COLO668 (cell line): Measurements from ENCODE around the gene ZNF385B.

Experiments
- DNase-seq: peaks from one replicate; lab custom pipeline; 2025; ENCODE audit not compliant: unreplicated experiment; lab: John Stamatoyannopoulos, UW

Gene ZNF385B

GRCh38 chr2:179447839-179448447 is 413.5 kb downstream of the ZNF385B start:
- no peak for DNase-seq

DNA sequence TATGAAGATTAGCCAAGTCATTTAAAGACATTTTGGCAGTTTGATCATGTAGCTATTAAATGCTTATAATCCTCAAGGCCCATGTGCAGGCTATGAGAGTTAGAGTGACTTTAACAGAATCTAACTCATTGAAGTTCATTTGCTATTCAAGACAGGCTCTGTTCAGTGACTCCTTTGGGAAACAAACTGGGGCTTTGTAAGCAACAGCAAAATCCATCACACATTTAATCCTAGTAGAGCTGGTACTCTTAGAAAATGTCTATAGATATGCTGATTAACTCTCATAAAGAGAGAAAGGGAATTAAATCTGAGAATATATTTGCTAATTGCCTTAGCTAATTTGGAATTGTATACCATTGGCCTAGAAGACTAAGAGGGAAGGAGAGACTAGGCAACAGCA is 414.0 kb downstream of the ZNF385B start:
- no peak for DNase-seq

DNA sequence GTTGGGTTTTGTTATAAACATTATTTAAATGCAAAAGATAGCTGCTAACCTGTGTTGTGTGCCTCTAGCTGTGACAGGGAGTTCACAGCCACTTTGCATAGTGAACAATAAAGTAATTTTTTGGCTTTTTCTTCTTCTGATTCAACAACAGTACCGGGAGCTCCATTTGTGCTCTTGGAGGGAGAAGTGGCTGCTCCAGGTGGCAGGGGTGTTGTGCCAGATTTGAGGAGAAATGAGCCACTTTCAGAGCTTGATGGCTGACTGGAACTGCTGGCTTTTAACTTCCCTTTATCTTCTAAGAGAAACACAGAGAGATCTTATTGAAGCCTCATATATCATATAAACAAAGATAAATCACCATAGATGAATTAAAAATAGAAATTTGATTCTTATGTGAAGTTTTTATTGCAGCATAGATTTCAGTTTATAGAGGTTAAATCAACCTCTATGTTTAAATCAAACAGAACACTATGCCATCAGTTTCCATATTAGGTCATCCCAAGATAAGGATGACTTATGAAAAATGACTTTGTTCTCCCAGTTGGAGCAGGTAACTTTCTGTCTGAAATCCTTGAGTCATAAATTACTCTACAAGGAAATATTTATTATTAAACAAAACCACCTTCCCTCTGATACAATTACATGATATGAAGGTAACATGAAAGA is 414.8 kb downstream of the ZNF385B start:
- no peak for DNase-seq

DNA sequence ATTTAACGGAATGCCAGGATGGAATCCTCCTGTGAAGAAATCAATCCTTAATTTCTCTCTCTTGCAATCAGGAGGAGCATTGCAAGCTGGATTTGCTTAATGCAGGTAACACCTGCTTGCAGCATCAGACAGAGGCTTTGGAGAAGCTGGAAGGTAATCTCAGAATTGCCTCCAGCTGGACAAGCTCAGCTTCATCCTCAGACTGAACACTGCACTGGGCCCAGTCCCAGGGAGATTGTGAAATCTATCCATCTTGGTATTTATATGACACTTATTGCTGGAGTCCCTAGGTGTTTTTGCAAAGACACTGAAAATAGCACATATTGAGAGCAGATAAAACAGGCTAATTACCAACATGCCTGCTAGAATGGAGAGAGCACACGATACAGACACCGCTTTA is 417.4 kb downstream of the ZNF385B start:
- no peak for DNase-seq

- no peak for DNase-seq
Measured at GRCh38 chr2:179443180-179443579, 418.2 kb downstream of the ZNF385B start.

- no peak for DNase-seq
Measured at GRCh38 chr2:179442206-179442605, 419.2 kb downstream of the ZNF385B start.

GRCh38 chr2:179441551-179441950 is 419.9 kb downstream of the ZNF385B start:
- DNase-seq, result no peak

GRCh38 chr2:179440642-179441251 is 420.7 kb downstream of the ZNF385B start:
- DNase-seq, result no peak

DNA sequence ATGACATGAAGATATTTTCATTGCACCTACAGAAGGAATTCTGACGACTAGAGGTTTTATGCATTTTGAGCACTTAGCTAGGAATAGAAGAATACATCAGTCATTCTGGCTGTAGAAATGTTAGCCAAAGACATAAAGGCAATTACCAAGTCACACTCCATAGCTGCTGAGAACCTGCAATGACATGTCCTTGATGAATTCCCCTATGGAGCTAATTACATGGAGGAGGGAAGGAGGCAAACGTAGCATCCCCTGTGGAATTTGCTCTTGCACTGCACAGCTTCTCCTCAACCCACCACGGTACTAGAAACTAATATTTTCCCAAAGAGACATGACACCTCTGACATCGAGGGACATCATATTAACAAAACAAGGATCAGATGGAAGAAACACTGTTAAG is 422.8 kb downstream of the ZNF385B start:
- no peak for DNase-seq

- DNase-seq, result no peak
Measured at GRCh38 chr2:179437430-179437829, 424.0 kb downstream of the ZNF385B start.

GRCh38 chr2:179435566-179435965 is 425.8 kb downstream of the ZNF385B start:
- DNase-seq, result no peak

DNA sequence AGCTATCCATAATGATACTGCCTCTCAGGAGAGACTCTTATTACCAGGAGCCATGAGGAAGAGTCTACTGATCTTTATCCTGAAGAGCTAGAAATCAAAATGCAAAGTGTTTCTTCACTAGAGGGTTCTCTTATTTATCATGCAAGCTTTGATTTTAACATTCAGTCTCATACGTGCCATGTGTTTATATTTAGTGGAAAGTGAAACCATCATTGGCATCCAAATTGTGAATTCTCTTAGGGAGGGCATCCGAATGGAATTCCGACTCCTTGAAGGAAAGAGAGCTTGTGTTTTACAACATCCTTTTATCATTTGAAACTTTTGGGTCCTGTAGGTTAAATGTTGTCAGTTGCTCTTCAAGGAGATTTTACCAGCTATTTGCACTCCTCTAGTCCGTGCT is 426.4 kb downstream of the ZNF385B start:
- DNase-seq, result no peak

GRCh38 chr2:179434357-179434756 is 427.1 kb downstream of the ZNF385B start:
- no peak for DNase-seq

DNA sequence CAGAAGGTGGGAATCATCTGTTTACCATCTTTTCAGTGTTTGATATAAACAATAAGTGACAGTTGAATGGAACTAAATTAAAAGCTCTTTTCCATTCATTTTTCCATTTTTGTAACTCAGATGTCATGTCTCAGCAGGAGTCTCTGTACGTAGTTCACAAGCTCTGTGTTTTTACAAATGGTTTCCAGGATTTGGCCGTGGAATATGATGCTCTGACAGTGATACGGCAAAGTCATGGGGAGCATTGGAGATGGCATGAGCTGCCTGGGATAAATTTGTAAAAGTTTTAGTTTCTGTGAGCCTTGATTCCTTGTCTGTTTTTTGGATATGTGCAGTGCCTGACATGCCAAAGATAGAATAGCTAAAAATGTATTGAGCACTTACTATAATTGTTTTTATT is 428.7 kb downstream of the ZNF385B start:
- no peak for DNase-seq

GRCh38 chr2:179429597-179429996 is 431.8 kb downstream of the ZNF385B start:
- DNase-seq, result no peak

- no peak for DNase-seq
Measured at GRCh38 chr2:179429060-179429471, 432.3 kb downstream of the ZNF385B start.

- no peak for DNase-seq
Measured at GRCh38 chr2:179428649-179429048, 432.8 kb downstream of the ZNF385B start.

DNA sequence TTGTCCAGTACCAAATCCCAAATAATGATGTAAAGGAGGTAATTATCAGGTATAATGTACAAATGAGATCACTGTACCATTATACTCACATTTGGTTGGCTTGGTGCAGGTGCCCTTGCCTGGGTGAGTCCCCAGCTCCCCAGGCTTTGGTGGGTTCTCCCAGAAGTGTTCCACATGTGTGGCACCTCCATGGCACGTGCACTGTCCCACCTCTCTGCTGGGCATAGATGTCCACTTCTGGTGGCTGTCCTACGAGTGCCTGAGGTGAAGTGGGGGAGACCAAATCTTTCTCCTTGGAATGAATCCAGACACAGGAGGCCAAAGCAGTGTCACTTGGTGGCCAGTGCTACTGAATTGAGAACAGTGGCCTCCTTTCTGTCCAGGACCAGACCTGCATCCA is 434.3 kb downstream of the ZNF385B start:
- DNase-seq, result no peak

DNA sequence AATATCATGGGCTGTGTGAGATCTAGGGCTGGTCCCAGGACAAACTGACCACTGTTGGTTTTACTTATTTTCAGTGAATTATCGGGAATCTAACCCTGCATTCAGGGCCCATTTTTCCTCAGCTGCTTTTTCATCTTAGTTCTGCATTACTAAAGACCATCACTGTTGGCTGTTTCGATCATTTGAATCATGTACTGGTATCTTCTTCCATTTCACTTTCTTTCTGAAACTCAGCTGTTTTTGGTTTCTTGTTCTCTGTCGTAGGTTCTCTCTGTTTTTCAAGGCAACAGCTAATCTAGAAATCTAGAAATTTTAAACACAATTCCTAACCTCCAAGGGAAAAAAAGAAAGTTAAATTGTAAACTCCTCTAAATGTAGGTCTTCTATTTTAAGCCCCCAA is 436.8 kb downstream of the ZNF385B start:
- DNase-seq, result no peak

GRCh38 chr2:179422037-179422643 is 439.3 kb downstream of the ZNF385B start:
- DNase-seq, result peak; percentile 45

GRCh38 chr2:179417436-179417949 is 443.9 kb downstream of the ZNF385B start:
- DNase-seq, result no peak

GRCh38 chr2:179412112-179412511 is 449.3 kb downstream of the ZNF385B start:
- no peak for DNase-seq
